Suprapubic skin (tissue), 4 donors: ENCODE results near the gene ATP1B1. TPM values are rescaled to one million over a fixed set of nuclear protein-coding genes. Genes with fewer than 3 reads are reported as not detected.

Source experiments
- DNase-seq, 2 donors: peaks; one replicate each; pipeline ENCODE4 v3.0.0-alpha.2; 2019; ENCODE audit warnings: low spot score in 2 of 2
- H3K27ac ChIP-seq: fragments of 200-600 bp; sonication (generic); one replicate; pipeline ENCODE4 v1.5.1; 2019
- H3K27me3 ChIP-seq: fragments of 200-600 bp; sonication (generic); one replicate; pipeline ENCODE4 v1.5.1; 2019
- H3K36me3 ChIP-seq: fragments of 200-600 bp; sonication (generic); one replicate; pipeline ENCODE4 v1.5.1; 2019
- H3K4me1 ChIP-seq: fragments of 200-600 bp; sonication (generic); one replicate; pipeline ENCODE4 v1.5.1; 2019
- H3K4me3 ChIP-seq: fragments of 200-600 bp; sonication (generic); one replicate; pipeline ENCODE4 v1.5.1; 2019; ENCODE audit warnings: mild to moderate bottlenecking
- H3K9me3 ChIP-seq: fragments of 200-600 bp; sonication (generic); one replicate; pipeline ENCODE4 v1.5.1; 2019
- EP300 ChIP-seq: sonication (generic); formaldehyde crosslinking; IDR thresholded peaks from one replicate; pipeline ENCODE4 v1.6.1; 2017; ENCODE audit warnings: antibody characterized with exemption
- POLR2A ChIP-seq, 2 donors: fragments of 450-650 bp; IDR thresholded peaks; one replicate each; pipeline ENCODE4 v1.6.1; 2017; ENCODE audit warnings: antibody characterized with exemption in 2 of 2, mild to moderate bottlenecking in 2 of 2, moderate library complexity in 2 of 2
- POLR2AphosphoS5 ChIP-seq, 3 donors: sonication (generic); formaldehyde crosslinking; IDR thresholded peaks; one replicate each; pipeline ENCODE4 v1.6.1; 2017; ENCODE audit warnings: antibody characterized with exemption in 3 of 3
- WGBS: methylation state at CpG from one replicate; pipeline ENCODE4 v1.1.5; 2018; 5-methylcytosine and 5-hydroxymethylcytosine counted together
- total RNA-seq, 4 donors: library from RNA; depleted of rRNA; stranded (reverse); fragments of >200 nt; gene quantifications; one replicate each; pipeline ENCODE4 v1.1.0, GENCODE V29; 2016
- TF ChIP-seq, protein P1 (sequence below), 2 donors: fragments of 200-600 bp in 1 of 2; fragments of 450-650 bp in 1 of 2; sonication (generic) in 1 of 2; IDR thresholded peaks; one replicate each; pipeline ENCODE4 v1.5.1; 2016 to 2019; ENCODE audit warnings: antibody characterized with exemption in 2 of 2, mild to moderate bottlenecking in 1 of 2, moderate library complexity in 1 of 2

Gene ATP1B1
- total RNA-seq, 4 donors from 2014 or later = 63.3 to 150 (median 108) TPM

GRCh38 chr1:169102567-169102966, 3.9 kb upstream of the ATP1B1 start:
- Histone ChIP-seq H3K36me3 (no peaks in the 10 kb centered on the region), H3K9me3 (no peaks in the 10 kb centered on the region), H3K27me3 (no peaks in the 10 kb centered on the region), H3K27ac (peak overlapping the region; percentile 55), H3K4me1 (peaks cover 35% of the 10 kb centered on the region), H3K4me3 (no peak overlapping the region)
- WGBS = 35% methylated on average over 4 of the region's 4 CpGs
- TF ChIP-seq, protein P1, sequence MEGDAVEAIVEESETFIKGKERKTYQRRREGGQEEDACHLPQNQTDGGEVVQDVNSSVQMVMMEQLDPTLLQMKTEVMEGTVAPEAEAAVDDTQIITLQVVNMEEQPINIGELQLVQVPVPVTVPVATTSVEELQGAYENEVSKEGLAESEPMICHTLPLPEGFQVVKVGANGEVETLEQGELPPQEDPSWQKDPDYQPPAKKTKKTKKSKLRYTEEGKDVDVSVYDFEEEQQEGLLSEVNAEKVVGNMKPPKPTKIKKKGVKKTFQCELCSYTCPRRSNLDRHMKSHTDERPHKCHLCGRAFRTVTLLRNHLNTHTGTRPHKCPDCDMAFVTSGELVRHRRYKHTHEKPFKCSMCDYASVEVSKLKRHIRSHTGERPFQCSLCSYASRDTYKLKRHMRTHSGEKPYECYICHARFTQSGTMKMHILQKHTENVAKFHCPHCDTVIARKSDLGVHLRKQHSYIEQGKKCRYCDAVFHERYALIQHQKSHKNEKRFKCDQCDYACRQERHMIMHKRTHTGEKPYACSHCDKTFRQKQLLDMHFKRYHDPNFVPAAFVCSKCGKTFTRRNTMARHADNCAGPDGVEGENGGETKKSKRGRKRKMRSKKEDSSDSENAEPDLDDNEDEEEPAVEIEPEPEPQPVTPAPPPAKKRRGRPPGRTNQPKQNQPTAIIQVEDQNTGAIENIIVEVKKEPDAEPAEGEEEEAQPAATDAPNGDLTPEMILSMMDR (IDR thresholded peaks at IDR 0.05) = no peak
- TF ChIP-seq POLR2AphosphoS5 (IDR thresholded peaks at IDR 0.05) (no peak), POLR2A (IDR thresholded peaks at IDR 0.05) (no peak), EP300 (no peak)
- no peak for DNase-seq

DNA sequence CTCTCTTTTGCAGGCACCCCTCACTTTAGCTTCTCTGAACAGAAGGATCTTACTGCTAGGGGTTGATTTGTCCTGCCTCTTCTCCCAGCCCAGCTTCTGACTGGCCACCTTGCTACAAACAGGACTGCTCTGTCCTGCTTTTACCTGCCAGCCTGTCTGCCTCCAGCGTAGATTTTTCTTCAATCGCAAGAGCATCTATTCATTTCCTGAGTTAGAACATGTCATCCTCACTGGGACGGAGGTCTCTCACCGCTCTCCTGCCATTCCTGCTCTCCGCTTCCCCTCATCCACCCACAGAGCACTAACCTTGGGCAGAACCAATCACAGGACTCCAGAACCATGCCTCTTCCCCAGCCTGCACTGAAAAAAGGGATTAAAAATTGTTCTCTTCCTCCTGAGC, 3.5 kb upstream of the ATP1B1 start:
- TF ChIP-seq EP300 = no peak
- no peak for TF ChIP-seq POLR2AphosphoS5 (IDR thresholded peaks at IDR 0.05)
- no peak for TF ChIP-seq POLR2A (IDR thresholded peaks at IDR 0.05)
- TF ChIP-seq, protein P1 (IDR thresholded peaks at IDR 0.05) = no peak
- no peaks in the 10 kb centered on the region for H3K27me3 ChIP-seq
- H3K9me3 ChIP-seq = no peaks in the 10 kb centered on the region
- H3K4me3 ChIP-seq = no peak overlapping the region
- no peaks in the 10 kb centered on the region for H3K36me3 ChIP-seq
- DNase-seq = no peak
- WGBS = 53% methylated on average over 5 of the region's 5 CpGs
- H3K27ac ChIP-seq = peak overlapping the region; percentile 55
- H3K4me1 ChIP-seq = peaks cover 35% of the 10 kb centered on the region

GRCh38 chr1:169103480-169103893, 3.0 kb upstream of the ATP1B1 start:
- no peak for DNase-seq

GRCh38 chr1:169105087-169105433, 1.4 kb upstream of the ATP1B1 start:
- Histone ChIP-seq H3K4me1 (peaks cover 51% of the 10 kb centered on the region), H3K4me3 (peak overlapping the region; percentile 92)

More at GRCh38 chr1:169103480-169103893, 3.0 kb upstream of the ATP1B1 start:
- H3K36me3 ChIP-seq = no peaks in the 10 kb centered on the region
- no peaks in the 10 kb centered on the region for H3K9me3 ChIP-seq
- no peaks in the 10 kb centered on the region for H3K27me3 ChIP-seq
- H3K4me1 ChIP-seq = peaks cover 35% of the 10 kb centered on the region
- H3K4me3 ChIP-seq = no peak overlapping the region
- 54% methylated on average over 6 of the region's 6 CpGs for WGBS
- TF ChIP-seq POLR2A (IDR thresholded peaks at IDR 0.05) (no peak), POLR2AphosphoS5 (IDR thresholded peaks at IDR 0.05) (no peak), EP300 (no peak)
- TF ChIP-seq, protein P1 (IDR thresholded peaks at IDR 0.05) = no peak
- H3K27ac ChIP-seq = peak overlapping the region; percentile 55

DNA sequence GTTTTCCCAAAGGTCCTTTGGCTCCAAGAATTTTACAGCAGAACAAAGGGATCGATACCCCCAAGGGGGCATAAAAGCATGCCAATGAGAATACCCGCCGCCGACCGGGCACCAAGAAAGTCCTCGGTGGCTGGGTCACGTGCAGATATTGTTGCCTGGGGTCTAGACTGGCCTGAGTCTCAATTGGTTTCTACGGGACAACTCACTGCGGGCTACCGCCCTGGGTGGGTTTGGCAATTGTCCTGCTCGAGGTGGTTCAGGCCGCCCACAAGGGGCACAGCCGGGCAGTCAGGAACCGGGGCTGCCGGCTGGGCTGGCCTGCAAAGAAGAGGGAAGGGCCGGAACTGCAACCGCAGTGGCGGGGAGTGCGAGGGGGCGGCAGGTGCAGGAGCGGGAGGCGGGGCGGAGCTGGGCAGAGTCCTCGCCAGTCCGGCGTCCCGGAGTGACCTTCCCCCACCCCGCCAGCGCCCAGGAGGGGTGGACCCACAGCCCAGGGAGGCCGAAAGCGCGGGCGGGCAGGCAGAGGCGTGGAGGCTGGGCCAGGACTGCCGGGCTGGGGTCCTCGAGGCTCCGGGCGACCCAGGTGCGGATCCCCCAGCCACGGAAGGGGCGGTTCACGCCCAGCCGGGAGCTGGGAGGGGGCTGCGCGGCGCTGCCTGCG, 926 bp upstream of the ATP1B1 start:
- H3K36me3 ChIP-seq = no peaks in the 10 kb centered on the region
- H3K4me3 ChIP-seq = peak overlapping the region; percentile 92
- H3K9me3 ChIP-seq = no peaks in the 10 kb centered on the region
- peak overlapping the region; percentile 91 for H3K27ac ChIP-seq
- peak; percentile 80 to 87 for DNase-seq
- no peak for TF ChIP-seq POLR2A (IDR thresholded peaks at IDR 0.05)
- TF ChIP-seq, protein P1 (IDR thresholded peaks at IDR 0.05) = no peak
- TF ChIP-seq EP300 = no peak
- TF ChIP-seq POLR2AphosphoS5 (IDR thresholded peaks at IDR 0.05) = peak in 1 of 3 donors; percentile 44
- 4% methylated on average over 12 of the region's 47 CpGs for whole genome bisulfite sequencing
- peaks cover 52% of the 10 kb centered on the region for H3K4me1 ChIP-seq
- H3K27me3 ChIP-seq = no peaks in the 10 kb centered on the region

More at GRCh38 chr1:169105087-169105433, 1.4 kb upstream of the ATP1B1 start:
- TF ChIP-seq, protein P1 (IDR thresholded peaks at IDR 0.05) = no peak
- TF ChIP-seq EP300 = no peak
- TF ChIP-seq POLR2A (IDR thresholded peaks at IDR 0.05) = no peak
- no peak for TF ChIP-seq POLR2AphosphoS5 (IDR thresholded peaks at IDR 0.05)
- no peaks in the 10 kb centered on the region for H3K36me3 ChIP-seq
- peak overlapping the region; percentile 91 for H3K27ac ChIP-seq
- DNase-seq = no peak
- H3K27me3 ChIP-seq = no peaks in the 10 kb centered on the region
- WGBS = 33% methylated on average over 6 of the region's 6 CpGs
- no peaks in the 10 kb centered on the region for H3K9me3 ChIP-seq
